WTC11 (cell line): ENCODE results near the gene CD37. TPM values are rescaled to one million over a fixed set of nuclear protein-coding genes. Genes with fewer than 3 reads are reported as not detected.

Experiments used
- ATAC-seq: fragments of 200-7000 bp; cut with Tn5 transposase; 2 replicates; pipeline ENCODE4 v1.10.0; 2021; ENCODE audit warnings: mild to moderate bottlenecking, moderate library complexity
- CTCF ChIA-PET: fragments of 300-600 bp; sonication (Branson Sonifier 250); formaldehyde crosslinking; loops from one replicate; lab custom pipeline; 2021; ENCODE audit warnings: antibody characterized with exemption; lab: Charles Lee
- POLR2A ChIA-PET: fragments of 350-600 bp; sonication (Branson Sonifier 250); formaldehyde crosslinking; loops from one replicate; lab custom pipeline; 2021; ENCODE audit warnings: antibody characterized with exemption; lab: Charles Lee
- DNase-seq: peaks from one replicate; pipeline ENCODE4 v3.0.0; 2021; ENCODE audit warnings: low spot score
- H3K27ac Mint-ChIP-seq: 2 replicates; pipeline ENCODE4 v1.8.0; 2021; ENCODE audit warnings: mixed read lengths
- H3K27me3 Mint-ChIP-seq: 2 replicates; pipeline ENCODE4 v1.8.0; 2021; ENCODE audit warnings: low read depth, mild to moderate bottlenecking, moderate library complexity, mixed read lengths
- H3K36me3 Mint-ChIP-seq: 2 replicates; pipeline ENCODE4 v1.8.0; 2021; ENCODE audit warnings: mixed read lengths
- H3K4me1 Mint-ChIP-seq: 2 replicates; pipeline ENCODE4 v1.8.0; 2022; ENCODE audit warnings: mixed read lengths
- H3K4me3 Mint-ChIP-seq: 2 replicates; pipeline ENCODE4 v1.8.0; 2021; ENCODE audit warnings: mild to moderate bottlenecking, moderate library complexity, mixed read lengths
- H3K9me3 Mint-ChIP-seq: 2 replicates; pipeline ENCODE4 v1.8.0; 2021; ENCODE audit warnings: mixed read lengths
- ATF1 ChIP-seq: sonication (generic); formaldehyde crosslinking; IDR thresholded peaks from 2 replicates; pipeline ENCODE4 v1.8.1; 2023; ENCODE audit warnings: mild to moderate bottlenecking, moderate library complexity, missing genetic modification reagents
- FOXJ3 ChIP-seq: sonication (generic); formaldehyde crosslinking; IDR thresholded peaks from 2 replicates; pipeline ENCODE4 v1.9.0; 2021; ENCODE audit warnings: missing genetic modification reagents, mild to moderate bottlenecking, borderline replicate concordance
- GABPB1 ChIP-seq: sonication (generic); formaldehyde crosslinking; IDR thresholded peaks from 2 replicates; pipeline ENCODE4 v1.8.1; 2023; ENCODE audit warnings: mild to moderate bottlenecking, missing genetic modification reagents
- HMGA2 ChIP-seq: fragments of 250-450 bp; sonication (Bioruptor Pico); IDR thresholded peaks from 2 replicates; pipeline ENCODE4 v1.4.0; 2021; ENCODE audit warnings: mild to moderate bottlenecking, moderate library complexity
- KAT7 ChIP-seq: sonication (generic); formaldehyde crosslinking; IDR thresholded peaks from 2 replicates; pipeline ENCODE4 v1.8.1; 2023; ENCODE audit warnings: missing genetic modification reagents, mild to moderate bottlenecking, borderline replicate concordance
- NFE2L1 ChIP-seq: sonication (generic); formaldehyde crosslinking; IDR thresholded peaks from 2 replicates; pipeline ENCODE4 v1.8.1; 2023; ENCODE audit warnings: missing genetic modification reagents
- NFYB ChIP-seq: sonication (generic); formaldehyde crosslinking; conservative IDR thresholded peaks from 2 replicates; pipeline ENCODE4 v1.8.0; 2022; ENCODE audit warnings: low read depth, missing genetic modification reagents
- RELA ChIP-seq: sonication (generic); formaldehyde crosslinking; IDR thresholded peaks from 2 replicates; pipeline ENCODE4 v1.8.1; 2022; ENCODE audit warnings: missing genetic modification reagents, mild to moderate bottlenecking, borderline replicate concordance
- SOX15 ChIP-seq: fragments of 250-450 bp; sonication (Bioruptor Pico); IDR thresholded peaks from 2 replicates; pipeline ENCODE4 v1.9.0; 2021; ENCODE audit warnings: mild to moderate bottlenecking
- ZNF138 ChIP-seq: sonication (generic); formaldehyde crosslinking; conservative IDR thresholded peaks from 2 replicates; pipeline ENCODE4 v1.8.1; 2022; ENCODE audit warnings: mild to moderate bottlenecking, moderate library complexity, missing genetic modification reagents
- total RNA-seq: library from RNA; stranded (reverse); gene quantifications from 3 replicates; pipeline ENCODE4 v1.2.3, GENCODE V29; 2021
- TF ChIP-seq, protein P1 (sequence below): fragments of 250-450 bp; sonication (Bioruptor Pico); IDR thresholded peaks from 2 replicates; pipeline ENCODE4 v1.9.0; 2021; ENCODE audit warnings: mild to moderate bottlenecking
- TF ChIP-seq, protein P2 (sequence below): fragments of 250-450 bp; sonication (Bioruptor Pico); IDR thresholded peaks from 2 replicates; pipeline ENCODE4 v1.9.0; 2021; ENCODE audit warnings: mild to moderate bottlenecking
- TF ChIP-seq, protein P3 (sequence below): fragments of 250-450 bp; sonication (Bioruptor Pico); IDR thresholded peaks from 2 replicates; pipeline ENCODE4 v1.9.0; 2021; ENCODE audit warnings: mild to moderate bottlenecking, borderline replicate concordance
- TF ChIP-seq, protein P4 (sequence below): fragments of 250-450 bp; sonication (Bioruptor Pico); IDR thresholded peaks from 2 replicates; pipeline ENCODE4 v2.1.2; 2022; ENCODE audit warnings: mild to moderate bottlenecking, moderate library complexity
- TF ChIP-seq, protein P5 (sequence below): fragments of 250-450 bp; sonication (Bioruptor Pico); conservative IDR thresholded peaks from 2 replicates; pipeline ENCODE4 v1.9.0; 2021; ENCODE audit warnings: mild to moderate bottlenecking
- TF ChIP-seq, protein P6 (sequence below): sonication (generic); formaldehyde crosslinking; IDR thresholded peaks from 2 replicates; pipeline ENCODE4 v1.8.1; 2023; ENCODE audit warnings: mild to moderate bottlenecking, missing genetic modification reagents
- TF ChIP-seq, protein P7 (sequence below): sonication (generic); formaldehyde crosslinking; IDR thresholded peaks from 2 replicates; pipeline ENCODE4 v1.8.0; 2022; ENCODE audit warnings: mild to moderate bottlenecking, missing genetic modification reagents
- TF ChIP-seq, protein P8 (sequence below): fragments of 200-600 bp; IDR thresholded peaks from 2 replicates; pipeline ENCODE4 v1.8.0; 2022; ENCODE audit warnings: antibody characterized with exemption
- TF ChIP-seq, protein P9 (sequence below): sonication (generic); formaldehyde crosslinking; IDR thresholded peaks from 2 replicates; pipeline ENCODE4 v1.8.1; 2022; ENCODE audit warnings: missing genetic modification reagents, borderline replicate concordance

The CD37 gene
- total RNA-seq, 1 experiment from 2014 or later, result 1.6 TPM

DNA sequence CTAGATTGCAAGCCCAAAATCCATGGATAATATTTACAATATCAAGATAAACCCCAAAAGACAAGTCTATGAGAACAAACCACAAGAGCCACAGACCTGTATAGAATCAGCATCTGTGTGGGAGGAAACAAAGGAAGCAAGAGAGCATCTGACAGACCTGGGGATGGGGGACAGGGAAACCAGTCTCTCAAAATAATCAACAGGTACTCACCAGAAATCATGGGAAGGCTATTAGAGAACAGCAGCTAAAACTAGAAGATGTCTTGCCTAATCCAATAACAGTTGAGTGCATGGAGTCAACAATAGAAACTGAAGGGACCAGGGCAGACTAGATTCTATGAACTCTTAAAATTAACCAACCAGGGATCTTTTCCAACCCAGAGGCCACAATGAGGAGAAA, 18.9 kb upstream of the CD37 start:
- CTCF ChIA-PET, result interaction anchor here (0.7 kb wide), 1 partner anchor 15 kb away, joined by 3 read pairs; no protein-coding TSS in a partner anchor
- POLR2A ChIA-PET, result no interaction called here
- no peak overlapping the region for H3K27ac Mint-ChIP-seq
- H3K4me3 Mint-ChIP-seq, result no peak overlapping the region
- no peak for ATAC-seq
- peaks cover 30% of the 10 kb centered on the region for H3K9me3 Mint-ChIP-seq
- peaks cover 12% of the 10 kb centered on the region for H3K27me3 Mint-ChIP-seq
- peaks cover 23% of the 10 kb centered on the region for H3K36me3 Mint-ChIP-seq
- DNase-seq, result no peak
- TF ChIP-seq NFE2L1 (no peak), ATF1 (CRISPR knock-in tag) (no peak), KAT7 (CRISPR knock-in tag) (no peak), FOXJ3 (CRISPR knock-in tag) (no peak), NFYB (no peak), HMGA2 (CRISPR knock-in tag) (no peak), ZNF138 (no peak), GABPB1 (CRISPR knock-in tag) (no peak), SOX15 (CRISPR knock-in tag) (no peak), RELA (CRISPR knock-in tag) (no peak)
- TF ChIP-seq, protein P1, sequence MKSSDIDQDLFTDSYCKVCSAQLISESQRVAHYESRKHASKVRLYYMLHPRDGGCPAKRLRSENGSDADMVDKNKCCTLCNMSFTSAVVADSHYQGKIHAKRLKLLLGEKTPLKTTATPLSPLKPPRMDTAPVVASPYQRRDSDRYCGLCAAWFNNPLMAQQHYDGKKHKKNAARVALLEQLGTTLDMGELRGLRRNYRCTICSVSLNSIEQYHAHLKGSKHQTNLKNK (CRISPR knock-in tag), result no peak
- TF ChIP-seq, protein P2, sequence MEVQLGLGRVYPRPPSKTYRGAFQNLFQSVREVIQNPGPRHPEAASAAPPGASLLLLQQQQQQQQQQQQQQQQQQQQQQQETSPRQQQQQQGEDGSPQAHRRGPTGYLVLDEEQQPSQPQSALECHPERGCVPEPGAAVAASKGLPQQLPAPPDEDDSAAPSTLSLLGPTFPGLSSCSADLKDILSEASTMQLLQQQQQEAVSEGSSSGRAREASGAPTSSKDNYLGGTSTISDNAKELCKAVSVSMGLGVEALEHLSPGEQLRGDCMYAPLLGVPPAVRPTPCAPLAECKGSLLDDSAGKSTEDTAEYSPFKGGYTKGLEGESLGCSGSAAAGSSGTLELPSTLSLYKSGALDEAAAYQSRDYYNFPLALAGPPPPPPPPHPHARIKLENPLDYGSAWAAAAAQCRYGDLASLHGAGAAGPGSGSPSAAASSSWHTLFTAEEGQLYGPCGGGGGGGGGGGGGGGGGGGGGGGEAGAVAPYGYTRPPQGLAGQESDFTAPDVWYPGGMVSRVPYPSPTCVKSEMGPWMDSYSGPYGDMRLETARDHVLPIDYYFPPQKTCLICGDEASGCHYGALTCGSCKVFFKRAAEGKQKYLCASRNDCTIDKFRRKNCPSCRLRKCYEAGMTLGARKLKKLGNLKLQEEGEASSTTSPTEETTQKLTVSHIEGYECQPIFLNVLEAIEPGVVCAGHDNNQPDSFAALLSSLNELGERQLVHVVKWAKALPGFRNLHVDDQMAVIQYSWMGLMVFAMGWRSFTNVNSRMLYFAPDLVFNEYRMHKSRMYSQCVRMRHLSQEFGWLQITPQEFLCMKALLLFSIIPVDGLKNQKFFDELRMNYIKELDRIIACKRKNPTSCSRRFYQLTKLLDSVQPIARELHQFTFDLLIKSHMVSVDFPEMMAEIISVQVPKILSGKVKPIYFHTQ (CRISPR knock-in tag), result no peak
- TF ChIP-seq, protein P3, sequence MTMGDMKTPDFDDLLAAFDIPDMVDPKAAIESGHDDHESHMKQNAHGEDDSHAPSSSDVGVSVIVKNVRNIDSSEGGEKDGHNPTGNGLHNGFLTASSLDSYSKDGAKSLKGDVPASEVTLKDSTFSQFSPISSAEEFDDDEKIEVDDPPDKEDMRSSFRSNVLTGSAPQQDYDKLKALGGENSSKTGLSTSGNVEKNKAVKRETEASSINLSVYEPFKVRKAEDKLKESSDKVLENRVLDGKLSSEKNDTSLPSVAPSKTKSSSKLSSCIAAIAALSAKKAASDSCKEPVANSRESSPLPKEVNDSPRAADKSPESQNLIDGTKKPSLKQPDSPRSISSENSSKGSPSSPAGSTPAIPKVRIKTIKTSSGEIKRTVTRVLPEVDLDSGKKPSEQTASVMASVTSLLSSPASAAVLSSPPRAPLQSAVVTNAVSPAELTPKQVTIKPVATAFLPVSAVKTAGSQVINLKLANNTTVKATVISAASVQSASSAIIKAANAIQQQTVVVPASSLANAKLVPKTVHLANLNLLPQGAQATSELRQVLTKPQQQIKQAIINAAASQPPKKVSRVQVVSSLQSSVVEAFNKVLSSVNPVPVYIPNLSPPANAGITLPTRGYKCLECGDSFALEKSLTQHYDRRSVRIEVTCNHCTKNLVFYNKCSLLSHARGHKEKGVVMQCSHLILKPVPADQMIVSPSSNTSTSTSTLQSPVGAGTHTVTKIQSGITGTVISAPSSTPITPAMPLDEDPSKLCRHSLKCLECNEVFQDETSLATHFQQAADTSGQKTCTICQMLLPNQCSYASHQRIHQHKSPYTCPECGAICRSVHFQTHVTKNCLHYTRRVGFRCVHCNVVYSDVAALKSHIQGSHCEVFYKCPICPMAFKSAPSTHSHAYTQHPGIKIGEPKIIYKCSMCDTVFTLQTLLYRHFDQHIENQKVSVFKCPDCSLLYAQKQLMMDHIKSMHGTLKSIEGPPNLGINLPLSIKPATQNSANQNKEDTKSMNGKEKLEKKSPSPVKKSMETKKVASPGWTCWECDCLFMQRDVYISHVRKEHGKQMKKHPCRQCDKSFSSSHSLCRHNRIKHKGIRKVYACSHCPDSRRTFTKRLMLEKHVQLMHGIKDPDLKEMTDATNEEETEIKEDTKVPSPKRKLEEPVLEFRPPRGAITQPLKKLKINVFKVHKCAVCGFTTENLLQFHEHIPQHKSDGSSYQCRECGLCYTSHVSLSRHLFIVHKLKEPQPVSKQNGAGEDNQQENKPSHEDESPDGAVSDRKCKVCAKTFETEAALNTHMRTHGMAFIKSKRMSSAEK (CRISPR knock-in tag), result no peak
- TF ChIP-seq, protein P4, sequence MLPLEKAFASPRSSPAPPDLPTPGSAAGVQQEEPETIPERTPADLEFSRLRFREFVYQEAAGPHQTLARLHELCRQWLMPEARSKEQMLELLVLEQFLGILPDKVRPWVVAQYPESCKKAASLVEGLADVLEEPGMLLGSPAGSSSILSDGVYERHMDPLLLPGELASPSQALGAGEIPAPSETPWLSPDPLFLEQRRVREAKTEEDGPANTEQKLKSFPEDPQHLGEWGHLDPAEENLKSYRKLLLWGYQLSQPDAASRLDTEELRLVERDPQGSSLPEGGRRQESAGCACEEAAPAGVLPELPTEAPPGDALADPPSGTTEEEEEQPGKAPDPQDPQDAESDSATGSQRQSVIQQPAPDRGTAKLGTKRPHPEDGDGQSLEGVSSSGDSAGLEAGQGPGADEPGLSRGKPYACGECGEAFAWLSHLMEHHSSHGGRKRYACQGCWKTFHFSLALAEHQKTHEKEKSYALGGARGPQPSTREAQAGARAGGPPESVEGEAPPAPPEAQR (CRISPR knock-in tag), result no peak
- TF ChIP-seq, protein P5, sequence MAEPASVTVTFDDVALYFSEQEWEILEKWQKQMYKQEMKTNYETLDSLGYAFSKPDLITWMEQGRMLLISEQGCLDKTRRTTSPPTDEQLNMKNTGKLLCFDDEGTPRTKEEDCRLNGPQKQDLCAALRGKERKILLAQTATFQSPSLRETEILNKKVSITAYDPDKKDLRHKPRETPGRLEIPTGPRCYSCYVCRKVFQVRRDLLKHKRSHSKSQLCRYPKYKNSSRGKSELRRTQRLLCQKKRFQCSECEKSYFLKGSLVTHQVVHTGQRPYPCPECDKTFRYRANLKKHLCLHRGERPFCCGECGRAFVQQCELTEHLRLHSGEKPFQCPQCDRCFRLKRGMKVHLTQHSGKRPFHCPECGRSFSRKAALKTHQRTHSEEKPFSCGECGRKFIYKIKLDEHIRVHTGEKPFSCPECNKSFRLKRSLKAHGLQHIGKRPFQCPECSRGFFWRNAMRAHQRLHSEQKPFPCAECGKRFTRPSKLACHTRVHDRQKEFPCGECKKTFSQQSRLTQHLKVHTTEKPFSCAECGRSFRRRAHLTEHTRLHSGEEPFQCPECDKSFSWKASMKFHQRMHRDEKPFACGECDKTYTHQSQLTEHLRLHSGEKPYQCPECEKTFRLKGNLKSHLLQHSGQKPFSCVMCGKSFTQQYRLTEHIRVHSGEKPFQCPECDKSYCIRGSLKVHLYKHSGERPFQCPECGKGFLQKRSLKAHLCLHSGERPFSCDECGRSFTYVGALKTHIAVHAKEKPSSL (CRISPR knock-in tag), result no peak
- TF ChIP-seq, protein P6, sequence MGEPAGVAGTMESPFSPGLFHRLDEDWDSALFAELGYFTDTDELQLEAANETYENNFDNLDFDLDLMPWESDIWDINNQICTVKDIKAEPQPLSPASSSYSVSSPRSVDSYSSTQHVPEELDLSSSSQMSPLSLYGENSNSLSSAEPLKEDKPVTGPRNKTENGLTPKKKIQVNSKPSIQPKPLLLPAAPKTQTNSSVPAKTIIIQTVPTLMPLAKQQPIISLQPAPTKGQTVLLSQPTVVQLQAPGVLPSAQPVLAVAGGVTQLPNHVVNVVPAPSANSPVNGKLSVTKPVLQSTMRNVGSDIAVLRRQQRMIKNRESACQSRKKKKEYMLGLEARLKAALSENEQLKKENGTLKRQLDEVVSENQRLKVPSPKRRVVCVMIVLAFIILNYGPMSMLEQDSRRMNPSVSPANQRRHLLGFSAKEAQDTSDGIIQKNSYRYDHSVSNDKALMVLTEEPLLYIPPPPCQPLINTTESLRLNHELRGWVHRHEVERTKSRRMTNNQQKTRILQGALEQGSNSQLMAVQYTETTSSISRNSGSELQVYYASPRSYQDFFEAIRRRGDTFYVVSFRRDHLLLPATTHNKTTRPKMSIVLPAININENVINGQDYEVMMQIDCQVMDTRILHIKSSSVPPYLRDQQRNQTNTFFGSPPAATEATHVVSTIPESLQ (CRISPR knock-in tag), result no peak
- TF ChIP-seq, protein P7, sequence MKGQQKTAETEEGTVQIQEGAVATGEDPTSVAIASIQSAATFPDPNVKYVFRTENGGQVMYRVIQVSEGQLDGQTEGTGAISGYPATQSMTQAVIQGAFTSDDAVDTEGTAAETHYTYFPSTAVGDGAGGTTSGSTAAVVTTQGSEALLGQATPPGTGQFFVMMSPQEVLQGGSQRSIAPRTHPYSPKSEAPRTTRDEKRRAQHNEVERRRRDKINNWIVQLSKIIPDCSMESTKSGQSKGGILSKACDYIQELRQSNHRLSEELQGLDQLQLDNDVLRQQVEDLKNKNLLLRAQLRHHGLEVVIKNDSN (CRISPR knock-in tag), result no peak
- TF ChIP-seq, protein P8, sequence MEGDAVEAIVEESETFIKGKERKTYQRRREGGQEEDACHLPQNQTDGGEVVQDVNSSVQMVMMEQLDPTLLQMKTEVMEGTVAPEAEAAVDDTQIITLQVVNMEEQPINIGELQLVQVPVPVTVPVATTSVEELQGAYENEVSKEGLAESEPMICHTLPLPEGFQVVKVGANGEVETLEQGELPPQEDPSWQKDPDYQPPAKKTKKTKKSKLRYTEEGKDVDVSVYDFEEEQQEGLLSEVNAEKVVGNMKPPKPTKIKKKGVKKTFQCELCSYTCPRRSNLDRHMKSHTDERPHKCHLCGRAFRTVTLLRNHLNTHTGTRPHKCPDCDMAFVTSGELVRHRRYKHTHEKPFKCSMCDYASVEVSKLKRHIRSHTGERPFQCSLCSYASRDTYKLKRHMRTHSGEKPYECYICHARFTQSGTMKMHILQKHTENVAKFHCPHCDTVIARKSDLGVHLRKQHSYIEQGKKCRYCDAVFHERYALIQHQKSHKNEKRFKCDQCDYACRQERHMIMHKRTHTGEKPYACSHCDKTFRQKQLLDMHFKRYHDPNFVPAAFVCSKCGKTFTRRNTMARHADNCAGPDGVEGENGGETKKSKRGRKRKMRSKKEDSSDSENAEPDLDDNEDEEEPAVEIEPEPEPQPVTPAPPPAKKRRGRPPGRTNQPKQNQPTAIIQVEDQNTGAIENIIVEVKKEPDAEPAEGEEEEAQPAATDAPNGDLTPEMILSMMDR, result no peak
- TF ChIP-seq, protein P9, sequence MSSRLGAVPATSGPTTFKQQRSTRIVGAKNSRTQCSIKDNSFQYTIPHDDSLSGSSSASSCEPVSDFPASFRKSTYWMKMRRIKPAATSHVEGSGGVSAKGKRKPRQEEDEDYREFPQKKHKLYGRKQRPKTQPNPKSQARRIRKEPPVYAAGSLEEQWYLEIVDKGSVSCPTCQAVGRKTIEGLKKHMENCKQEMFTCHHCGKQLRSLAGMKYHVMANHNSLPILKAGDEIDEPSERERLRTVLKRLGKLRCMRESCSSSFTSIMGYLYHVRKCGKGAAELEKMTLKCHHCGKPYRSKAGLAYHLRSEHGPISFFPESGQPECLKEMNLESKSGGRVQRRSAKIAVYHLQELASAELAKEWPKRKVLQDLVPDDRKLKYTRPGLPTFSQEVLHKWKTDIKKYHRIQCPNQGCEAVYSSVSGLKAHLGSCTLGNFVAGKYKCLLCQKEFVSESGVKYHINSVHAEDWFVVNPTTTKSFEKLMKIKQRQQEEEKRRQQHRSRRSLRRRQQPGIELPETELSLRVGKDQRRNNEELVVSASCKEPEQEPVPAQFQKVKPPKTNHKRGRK, result no peak
- no peaks in the 10 kb centered on the region for H3K4me1 Mint-ChIP-seq
